ENCODE data around the gene IDH3G. TPM values are rescaled to one million over a fixed set of nuclear protein-coding genes. Genes with fewer than 3 reads are reported as not detected.

The IDH3G gene
- total RNA-seq, 1 experiment from 2014 or later = 43.2 TPM

DNA sequence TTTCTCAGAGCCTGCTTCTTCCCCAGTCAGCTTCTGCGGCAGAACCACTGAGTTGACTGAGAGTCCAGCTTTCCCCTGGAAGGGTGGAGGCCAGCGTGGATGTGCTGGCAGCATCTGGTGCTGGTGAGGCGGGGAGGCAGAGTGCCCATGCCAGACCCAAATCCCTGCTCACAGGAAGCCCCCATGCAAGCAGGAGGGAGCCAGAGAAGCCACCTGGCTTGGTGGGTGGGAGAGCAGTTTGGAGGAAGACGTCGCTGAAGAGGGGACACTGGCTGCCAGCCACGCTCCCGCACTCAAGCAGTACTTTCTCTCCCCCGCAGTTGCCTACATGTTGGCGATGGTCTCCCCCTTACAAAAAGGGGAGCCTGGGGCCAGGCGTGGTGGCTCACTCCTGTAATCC is 30.2 kb upstream of the IDH3G start:
- H3K79me2 ChIP-seq (ENCODE audit: insufficient read depth, low read length) = peaks cover 48% of the 10 kb centered on the region; the same call in 1 of the 2 replicates
- TF ChIP-seq, protein P1, sequence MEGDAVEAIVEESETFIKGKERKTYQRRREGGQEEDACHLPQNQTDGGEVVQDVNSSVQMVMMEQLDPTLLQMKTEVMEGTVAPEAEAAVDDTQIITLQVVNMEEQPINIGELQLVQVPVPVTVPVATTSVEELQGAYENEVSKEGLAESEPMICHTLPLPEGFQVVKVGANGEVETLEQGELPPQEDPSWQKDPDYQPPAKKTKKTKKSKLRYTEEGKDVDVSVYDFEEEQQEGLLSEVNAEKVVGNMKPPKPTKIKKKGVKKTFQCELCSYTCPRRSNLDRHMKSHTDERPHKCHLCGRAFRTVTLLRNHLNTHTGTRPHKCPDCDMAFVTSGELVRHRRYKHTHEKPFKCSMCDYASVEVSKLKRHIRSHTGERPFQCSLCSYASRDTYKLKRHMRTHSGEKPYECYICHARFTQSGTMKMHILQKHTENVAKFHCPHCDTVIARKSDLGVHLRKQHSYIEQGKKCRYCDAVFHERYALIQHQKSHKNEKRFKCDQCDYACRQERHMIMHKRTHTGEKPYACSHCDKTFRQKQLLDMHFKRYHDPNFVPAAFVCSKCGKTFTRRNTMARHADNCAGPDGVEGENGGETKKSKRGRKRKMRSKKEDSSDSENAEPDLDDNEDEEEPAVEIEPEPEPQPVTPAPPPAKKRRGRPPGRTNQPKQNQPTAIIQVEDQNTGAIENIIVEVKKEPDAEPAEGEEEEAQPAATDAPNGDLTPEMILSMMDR (conservative IDR thresholded peaks at IDR 0.05) = no peak
- peaks cover 5% of the 10 kb centered on the region for H3K23me2 ChIP-seq (ENCODE audit: insufficient read length, low read depth, low read length, poor library complexity, severe bottlenecking)
- Mint-ChIP-seq H3K4me3 (no peak overlapping the region), H3K9me3 (peaks cover 67 to 78% of the 10 kb centered on the region in 2 experiments), H3K36me3 (ENCODE audit: insufficient read depth in 1 of 3, low read depth in 3 of 3) (peaks cover 15 to 24% (median 17%) of the 10 kb centered on the region in 3 experiments), H3K4me1 (peaks cover 40 to 43% of the 10 kb centered on the region in 2 experiments), H3K27ac (no peak overlapping the region), H3K27me3 (ENCODE audit: low read depth) (no peaks in the 10 kb centered on the region; the same call in 1 of the 2 replicates)
- no peak overlapping the region for H2BK12ac ChIP-seq (ENCODE audit: insufficient read length, low read depth, low read length)
- no peaks in the 10 kb centered on the region for H3K27me3 ChIP-seq (ENCODE audit: insufficient read depth, low read length)
- no peak overlapping the region for H4K8ac ChIP-seq (replicated peaks; ENCODE audit: insufficient read length, low read depth, low read length)
- H4K91ac ChIP-seq (ENCODE audit: insufficient read length, low read depth, low read length) = no peak overlapping the region
- H3K18ac ChIP-seq (ENCODE audit: insufficient read length, low read depth, low read length) = no peak overlapping the region
- H2BK5ac ChIP-seq (ENCODE audit: insufficient read length, low read length) = no peak overlapping the region
- no peak overlapping the region for H2BK20ac ChIP-seq (ENCODE audit: low read depth, low read length, poor library complexity, severe bottlenecking)
- H3K79me1 ChIP-seq (ENCODE audit: insufficient read depth, low read depth, low read length, poor library complexity, severe bottlenecking) = no peaks in the 10 kb centered on the region
- peaks cover 10% of the 10 kb centered on the region for H3K9me3 ChIP-seq (ENCODE audit: control insufficient read depth, low read depth, low read length)
- H3K4me1 ChIP-seq (ENCODE audit: insufficient read depth, low read length) = peaks cover 3% of the 10 kb centered on the region; the same call in 1 of the 2 replicates
- H2AK5ac ChIP-seq (ENCODE audit: insufficient read length, low read length) = no peak overlapping the region
- H3K14ac ChIP-seq (ENCODE audit: insufficient read depth, low read length) = no peak overlapping the region
- H3K27ac ChIP-seq (ENCODE audit: insufficient read length, low read depth, low read length) = no peak overlapping the region
- H3K9ac ChIP-seq (ENCODE audit: extremely low read depth, insufficient read length, low read length) = no peak overlapping the region
- no peak overlapping the region for H3K23ac ChIP-seq (ENCODE audit: insufficient read length, low read depth, low read length)
- DNase-seq = no peak
- H4K5ac ChIP-seq (ENCODE audit: insufficient read length, low read depth, low read length) = no peak overlapping the region
- no peaks in the 10 kb centered on the region for H4K20me1 ChIP-seq (ENCODE audit: control insufficient read depth, insufficient read depth, insufficient read length)
- WGBS (ENCODE audit: extremely low coverage, insufficient read length, low lambda C conversion rate) = no CpG with 5 or more reads among the region's 10 CpGs
- H3K56ac ChIP-seq (ENCODE audit: insufficient read length, low read depth, low read length) = no peak overlapping the region
- H3T11ph ChIP-seq (ENCODE audit: low read length) = no peak overlapping the region
- H3K4me2 ChIP-seq (ENCODE audit: insufficient read depth, insufficient read length, low read length) = no peak overlapping the region
- no peak overlapping the region for H2AFZ ChIP-seq (ENCODE audit: low read length)
- no peak overlapping the region for H2BK15ac ChIP-seq (ENCODE audit: low read depth, low read length)
- no peak overlapping the region for H2BK120ac ChIP-seq (ENCODE audit: low read depth, low read length, poor library complexity, severe bottlenecking)
- H3K4ac ChIP-seq (ENCODE audit: low read depth, low read length) = no peak overlapping the region

Data from H9 (cell line).